ENCODE results near the gene ZNF267. TPM values are rescaled to one million over a fixed set of nuclear protein-coding genes. Genes with fewer than 3 reads are reported as not detected.
"Not testable (repeated sequence)": the region's sequence is repeated elsewhere in the genome, so short reads cannot be mapped to it uniquely, and the experiment has no call there.

The ZNF267 gene
- total and polyA plus RNA-seq, 2 of the 13 experiments (the other 11 are each of a cell fraction or from before 2014, with no cell fraction given): 3.0 to 30.0 TPM

DNA sequence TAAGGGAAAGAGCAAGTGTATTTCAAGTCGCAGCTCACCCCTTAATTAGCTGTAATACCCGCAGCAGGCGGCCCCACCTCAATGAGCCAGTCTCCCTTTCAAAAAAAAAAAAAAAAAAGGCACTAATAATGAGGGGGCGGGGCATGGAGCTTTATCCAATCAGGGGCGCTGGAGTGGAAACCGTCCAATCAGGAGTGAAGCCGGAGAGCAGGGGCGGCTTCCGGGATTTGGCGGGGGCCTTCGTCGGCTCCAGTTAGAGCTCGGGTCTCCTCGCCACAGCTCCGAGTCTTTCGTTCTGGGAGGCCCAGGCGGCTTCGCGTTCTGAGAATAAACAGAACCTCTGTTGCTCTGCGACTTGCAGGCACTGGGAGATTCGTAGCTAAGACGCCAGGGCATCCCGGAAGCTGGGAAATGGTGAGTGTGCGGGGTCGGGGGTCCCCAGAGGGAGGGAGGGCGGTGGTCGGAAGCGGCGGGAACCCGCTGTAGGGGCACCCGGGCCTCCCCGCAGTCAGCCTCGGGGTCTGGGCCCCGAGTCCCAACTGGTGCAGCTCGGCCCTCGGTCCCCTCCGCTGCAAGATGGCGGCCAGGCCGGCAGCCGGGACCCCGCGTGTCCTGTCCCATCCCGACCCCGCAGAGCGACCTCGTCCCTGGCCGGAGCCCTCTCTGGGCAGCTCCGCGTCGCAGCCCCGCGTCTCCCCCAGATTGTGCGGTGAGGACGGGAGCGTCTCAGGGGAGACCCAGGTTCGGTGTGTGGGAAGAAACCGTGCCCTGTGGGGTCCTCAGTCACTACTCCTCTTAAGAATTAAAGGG is at the start of gene ZNF267 (continued):
- TF ChIP-seq RXRB (CRISPR knock-in tag; IDR thresholded peaks at IDR 0.05; ENCODE audit: borderline replicate concordance) (no peak), ZNF841 (CRISPR knock-in tag; IDR thresholded peaks at IDR 0.05; ENCODE audit: borderline replicate concordance) (no peak)

DNA sequence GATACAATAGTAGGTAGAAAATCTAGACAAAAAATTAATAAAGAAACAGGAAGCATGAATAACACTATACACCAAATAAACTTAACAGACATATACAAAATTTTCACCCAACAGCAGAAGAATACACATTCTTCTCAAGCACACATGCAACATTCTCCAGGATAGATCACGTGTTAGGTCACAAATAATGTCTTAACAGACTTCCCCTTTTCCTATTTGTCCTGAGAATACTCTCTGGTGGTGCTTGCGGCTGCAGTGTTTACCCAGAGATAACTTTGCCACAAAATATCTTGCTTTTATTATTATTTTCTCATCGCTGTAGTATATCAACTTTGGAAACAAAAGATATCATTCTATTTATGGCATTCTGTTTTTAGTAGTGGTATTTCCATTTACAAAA is 40.6 kb upstream of the ZNF267 start:
- no peak overlapping the region for H2AFZ ChIP-seq (ENCODE audit: low read length)
- no peak overlapping the region for H3K9ac ChIP-seq (ENCODE audit: insufficient read depth, low read depth, low read length)
- H3K4me2 ChIP-seq (ENCODE audit: low read depth, low read length): no peak overlapping the region
- H3K27ac ChIP-seq (ENCODE audit: extremely low read length, insufficient read depth, low read length): no peak overlapping the region
- H3K27me3 ChIP-seq (ENCODE audit: control insufficient read depth in 1 of 2, insufficient read depth in 2 of 2, low read length in 2 of 2): no peaks in the 10 kb centered on the region
- intact Hi-C loops (cut with micrococcal nuclease; ENCODE audit: unreplicated experiment): no loop called here
- BruUV-seq (replicated peaks): no TSS peak
- in situ Hi-C loops (cut with HindIII; ENCODE audit: extremely low pct_ligation_motif_present, low pct_unique_long_range_greater_than_20kb): no loop called here
- no peaks in the 10 kb centered on the region for H3K79me2 ChIP-seq (ENCODE audit: insufficient read depth, low read length)
- POLR2A ChIA-PET: no interaction called here
- no peaks in the 10 kb centered on the region for H3K36me3 ChIP-seq (replicated peaks in 1 of 2; ENCODE audit: control insufficient read depth in 1 of 2, insufficient read depth in 2 of 2, low read length in 2 of 2)
- no peaks in the 10 kb centered on the region for H3K4me1 ChIP-seq (ENCODE audit: insufficient read depth, low read length)
- no peak for DNase-seq (ENCODE audit: low spot score)
- FAIRE-seq: no peak
- ATAC-seq: no peak
- H3K9me3 ChIP-seq (ENCODE audit: low read length): peaks cover 9% of the 10 kb centered on the region
- TF ChIP-seq NBN (conservative IDR thresholded peaks at IDR 0.05) (no peak), ZNF124 (CRISPR knock-in tag; IDR thresholded peaks at IDR 0.05) (no peak), HDAC1 (CRISPR knock-in tag; IDR thresholded peaks at IDR 0.05) (no peak), ZNF792 (CRISPR knock-in tag; IDR thresholded peaks at IDR 0.05) (no peak), BRD4 (CRISPR knock-in tag; IDR thresholded peaks at IDR 0.05) (no peak), NKX3-1 (CRISPR knock-in tag; IDR thresholded peaks at IDR 0.05) (no peak), JDP2 (CRISPR knock-in tag; IDR thresholded peaks at IDR 0.05; ENCODE audit: borderline replicate concordance) (no peak), ZNF441 (CRISPR knock-in tag; IDR thresholded peaks at IDR 0.05; ENCODE audit: borderline replicate concordance) (no peak), ZNF713 (CRISPR knock-in tag; IDR thresholded peaks at IDR 0.05) (no peak), HOXD1 (CRISPR knock-in tag; IDR thresholded peaks at IDR 0.05) (no peak), MYNN (CRISPR knock-in tag; IDR thresholded peaks at IDR 0.05; ENCODE audit: low read depth) (no peak), GABPA (IDR thresholded peaks at IDR 0.05; ENCODE audit: low read depth, low read length) (no peak), GABPA (CRISPR knock-in tag; IDR thresholded peaks at IDR 0.05; ENCODE audit: low read depth) (no peak)
- TF ChIP-seq, protein P1, sequence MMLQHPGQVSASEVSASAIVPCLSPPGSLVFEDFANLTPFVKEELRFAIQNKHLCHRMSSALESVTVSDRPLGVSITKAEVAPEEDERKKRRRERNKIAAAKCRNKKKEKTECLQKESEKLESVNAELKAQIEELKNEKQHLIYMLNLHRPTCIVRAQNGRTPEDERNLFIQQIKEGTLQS (CRISPR knock-in tag; IDR thresholded peaks at IDR 0.05): no peak
- TF ChIP-seq, protein P2, sequence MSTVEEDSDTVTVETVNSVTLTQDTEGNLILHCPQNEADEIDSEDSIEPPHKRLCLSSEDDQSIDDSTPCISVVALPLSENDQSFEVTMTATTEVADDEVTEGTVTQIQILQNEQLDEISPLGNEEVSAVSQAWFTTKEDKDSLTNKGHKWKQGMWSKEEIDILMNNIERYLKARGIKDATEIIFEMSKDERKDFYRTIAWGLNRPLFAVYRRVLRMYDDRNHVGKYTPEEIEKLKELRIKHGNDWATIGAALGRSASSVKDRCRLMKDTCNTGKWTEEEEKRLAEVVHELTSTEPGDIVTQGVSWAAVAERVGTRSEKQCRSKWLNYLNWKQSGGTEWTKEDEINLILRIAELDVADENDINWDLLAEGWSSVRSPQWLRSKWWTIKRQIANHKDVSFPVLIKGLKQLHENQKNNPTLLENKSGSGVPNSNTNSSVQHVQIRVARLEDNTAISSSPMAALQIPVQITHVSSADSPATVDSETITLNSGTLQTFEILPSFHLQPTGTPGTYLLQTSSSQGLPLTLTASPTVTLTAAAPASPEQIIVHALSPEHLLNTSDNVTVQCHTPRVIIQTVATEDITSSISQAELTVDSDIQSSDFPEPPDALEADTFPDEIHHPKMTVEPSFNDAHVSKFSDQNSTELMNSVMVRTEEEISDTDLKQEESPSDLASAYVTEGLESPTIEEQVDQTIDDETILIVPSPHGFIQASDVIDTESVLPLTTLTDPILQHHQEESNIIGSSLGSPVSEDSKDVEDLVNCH (CRISPR knock-in tag; IDR thresholded peaks at IDR 0.05): no peak
- H4K20me1 ChIP-seq (ENCODE audit: insufficient read depth, low read length): no peaks in the 10 kb centered on the region
- H3K4me3 ChIP-seq (replicated peaks in 1 of 3; ENCODE audit: insufficient read depth in 1 of 3, low read depth in 2 of 3, low read length in 3 of 3): no peak overlapping the region
- CTCF ChIA-PET (ENCODE audit: low intra/inter-chr PET ratio, low total read pairs): no interaction called here
- 3% methylated on average over 3 of the region's 3 CpGs for WGBS (ENCODE audit: low lambda C conversion rate)

DNA sequence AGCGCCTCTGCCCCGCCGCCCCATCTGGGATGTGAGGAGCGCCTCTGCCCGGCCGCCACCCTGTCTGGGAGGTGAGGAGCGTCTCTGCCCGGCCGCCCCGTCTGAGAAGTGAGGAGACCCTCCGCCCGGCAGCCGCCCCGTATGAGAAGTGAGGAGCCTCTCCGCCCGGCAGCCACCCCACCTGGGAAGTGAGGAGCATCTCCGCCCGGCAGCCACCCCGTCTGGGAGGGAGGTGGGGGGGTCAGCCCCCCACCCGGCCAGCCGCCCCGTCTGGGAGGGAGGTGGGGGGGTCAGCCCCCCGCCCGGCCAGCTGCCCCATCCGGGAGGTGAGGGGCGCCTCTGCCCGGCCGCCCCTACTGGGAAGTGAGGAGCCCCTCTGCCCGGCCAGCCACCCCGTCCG is 37.2 kb upstream of the ZNF267 start:
- POLR2A ChIA-PET; BruUV-seq (replicated peaks); in situ Hi-C loops (cut with HindIII; ENCODE audit: extremely low pct_ligation_motif_present, low pct_unique_long_range_greater_than_20kb); H3K4me1 ChIP-seq (ENCODE audit: insufficient read depth, low read length); H4K20me1 ChIP-seq (ENCODE audit: insufficient read depth, low read length); FAIRE-seq; H3K36me3 ChIP-seq (replicated peaks in 1 of 2; ENCODE audit: control insufficient read depth in 1 of 2, insufficient read depth in 2 of 2, low read length in 2 of 2); H3K4me3 ChIP-seq (replicated peaks in 1 of 3; ENCODE audit: insufficient read depth in 1 of 3, low read depth in 2 of 3, low read length in 3 of 3); H2AFZ ChIP-seq (ENCODE audit: low read length); H3K27me3 ChIP-seq (ENCODE audit: control insufficient read depth in 1 of 2, insufficient read depth in 2 of 2, low read length in 2 of 2); CTCF ChIA-PET (ENCODE audit: low intra/inter-chr PET ratio, low total read pairs); H3K27ac ChIP-seq (ENCODE audit: extremely low read length, insufficient read depth, low read length); DNase-seq (ENCODE audit: low spot score); H3K4me2 ChIP-seq (ENCODE audit: low read depth, low read length); H3K9ac ChIP-seq (ENCODE audit: insufficient read depth, low read depth, low read length); ATAC-seq; H3K79me2 ChIP-seq (ENCODE audit: insufficient read depth, low read length); intact Hi-C loops (cut with micrococcal nuclease; ENCODE audit: unreplicated experiment): not testable (repeated sequence)
- 85% methylated on average over 12 of the region's 31 CpGs for WGBS (ENCODE audit: low lambda C conversion rate)
- peaks cover 21% of the 10 kb centered on the region for H3K9me3 ChIP-seq (ENCODE audit: low read length)
